Lower leg skin (tissue), 4 donors: ENCODE data around the gene ARID1B. TPM values are rescaled to one million over a fixed set of nuclear protein-coding genes. Genes with fewer than 3 reads are reported as not detected.
A peak's percentile ranks its signal among the peaks of the same experiment; 100 is the strongest.

Source experiments
- DNase-seq, 2 donors: peaks; one replicate each; pipeline ENCODE4 v3.0.0-alpha.2; 2019; ENCODE audit warnings: low spot score in 2 of 2
- H3K4me3 ChIP-seq: fragments of 200-600 bp; sonication (generic); 2 replicates; pipeline ENCODE4 v1.5.1; 2017; ENCODE audit warnings: mild to moderate bottlenecking, low read depth; ENCODE audit not compliant: poor library complexity, severe bottlenecking
- CTCF ChIP-seq, 3 donors: fragments of 450-650 bp; IDR thresholded peaks; one replicate each; pipeline ENCODE4 v1.5.1; 2016; ENCODE audit warnings: antibody characterized with exemption in 3 of 3, mild to moderate bottlenecking in 3 of 3, moderate library complexity in 2 of 3
- POLR2A ChIP-seq, 2 donors: fragments of 450-650 bp; IDR thresholded peaks; one replicate each; pipeline ENCODE4 v1.6.1; 2016 to 2017; ENCODE audit warnings: antibody characterized with exemption in 2 of 2, mild to moderate bottlenecking in 1 of 2, moderate library complexity in 1 of 2
- WGBS, 2 donors: methylation state at CpG; one replicate each; pipeline ENCODE4 v1.1.5; 2018; 5-methylcytosine and 5-hydroxymethylcytosine counted together
- intact Hi-C: fragments of 100-400 bp; cut with DNase I; formaldehyde crosslinking; loops from one replicate; pipeline ENCODE4 v1.15.0; 2023; ENCODE audit warnings: low total_unique reads
- total RNA-seq, 4 donors: library from RNA; depleted of rRNA; stranded (reverse); fragments of >200 nt; gene quantifications; one replicate each; pipeline ENCODE4 v1.1.0, GENCODE V29; 2016

The ARID1B gene
- total RNA-seq, 4 donors from 2014 or later = 87.3 to 132 (median 102) TPM

GRCh38 chr6:156816505-156816904, 39.3 kb downstream of the ARID1B start:
- peak in 1 of 2 donors; percentile 58 for DNase-seq
- no peak overlapping the region for H3K4me3 ChIP-seq
- intact Hi-C loops = no loop called here
- WGBS, 2 donors = 67 to 72% methylated on average over 7 of the region's 7 CpGs
- TF ChIP-seq CTCF (IDR thresholded peaks at IDR 0.05) (no peak), POLR2A (IDR thresholded peaks at IDR 0.05) (no peak)

GRCh38 chr6:156820089-156820798, 43.1 kb downstream of the ARID1B start:
- intact Hi-C loops = no loop called here

GRCh38 chr6:156821707-156822106, 44.5 kb downstream of the ARID1B start:
- whole genome bisulfite sequencing, 2 donors = 90 to 92% methylated on average over 2 of the region's 2 CpGs
- DNase-seq = no peak
- no peak for TF ChIP-seq CTCF (IDR thresholded peaks at IDR 0.05)
- no peak for TF ChIP-seq POLR2A (IDR thresholded peaks at IDR 0.05)
- intact Hi-C loops = no loop called here
- no peak overlapping the region for H3K4me3 ChIP-seq

More at GRCh38 chr6:156820089-156820798, 43.1 kb downstream of the ARID1B start:
- TF ChIP-seq POLR2A (IDR thresholded peaks at IDR 0.05) = no peak
- TF ChIP-seq CTCF (IDR thresholded peaks at IDR 0.05) = no peak
- no peak for DNase-seq
- no peak overlapping the region for H3K4me3 ChIP-seq
- WGBS, 2 donors = 89 to 96% methylated on average over 3 of the region's 3 CpGs

- intact Hi-C loops = no loop called here
- H3K4me3 ChIP-seq = no peak overlapping the region
- DNase-seq = no peak
- WGBS, 2 donors = 78 to 79% methylated on average over 14 of the region's 14 CpGs
- no peak for TF ChIP-seq POLR2A (IDR thresholded peaks at IDR 0.05)
- no peak for TF ChIP-seq CTCF (IDR thresholded peaks at IDR 0.05)
Measured at GRCh38 chr6:156822747-156823206, 45.6 kb downstream of the ARID1B start.

- 77 to 88% methylated on average over 8 of the region's 8 CpGs for WGBS, 2 donors
- no peak overlapping the region for H3K4me3 ChIP-seq
- intact Hi-C loops = no loop called here
- TF ChIP-seq CTCF (IDR thresholded peaks at IDR 0.05) = no peak
- no peak for TF ChIP-seq POLR2A (IDR thresholded peaks at IDR 0.05)
- DNase-seq = no peak
Measured at GRCh38 chr6:156824142-156824541, 47.0 kb downstream of the ARID1B start.

- DNase-seq = no peak
- intact Hi-C loops = no loop called here
- WGBS, 2 donors = 24 to 27% methylated on average over 3 of the region's 3 CpGs
- TF ChIP-seq CTCF (IDR thresholded peaks at IDR 0.05) (no peak), POLR2A (IDR thresholded peaks at IDR 0.05) (no peak)
- H3K4me3 ChIP-seq = no peak overlapping the region
Measured at GRCh38 chr6:156825475-156825874, 48.3 kb downstream of the ARID1B start.
